ENCODE results near the gene KRT36. TPM values are rescaled to one million over a fixed set of nuclear protein-coding genes. Genes with fewer than 3 reads are reported as not detected.

KRT36 gene
- total RNA-seq, 2 experiments from 2014 or later, result not detected

DNA sequence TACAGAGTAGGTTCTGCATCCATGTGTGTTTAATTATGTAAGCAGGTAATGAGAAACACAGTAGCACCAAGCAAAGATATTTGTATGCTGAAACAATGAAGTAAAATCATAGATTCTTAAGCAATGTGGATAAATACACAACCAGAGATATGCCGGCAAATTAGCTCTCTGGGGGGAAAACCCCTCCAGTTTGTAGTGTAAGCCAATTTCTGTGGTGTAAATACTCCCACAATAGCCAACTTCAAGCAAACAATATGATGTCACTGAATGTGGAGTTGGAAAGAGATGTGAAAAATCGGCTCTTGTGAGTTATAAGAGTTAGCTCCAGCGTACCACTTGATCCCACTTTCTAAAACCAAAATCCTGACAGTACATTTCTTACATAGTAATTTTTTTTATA is 45.1 kb downstream of the KRT36 start:
- Mint-ChIP-seq H3K27me3 (peaks cover 27% of the 10 kb centered on the region), H3K36me3 (no peaks in the 10 kb centered on the region), H3K4me3 (no peak overlapping the region), H3K27ac (no peak overlapping the region), H3K4me1 (no peaks in the 10 kb centered on the region), H3K9me3 (ENCODE audit: low read depth) (no peaks in the 10 kb centered on the region)
- DNase-seq, result no peak
- CTCF ChIA-PET, result no interaction called here
- ATAC-seq, result no peak

DNA sequence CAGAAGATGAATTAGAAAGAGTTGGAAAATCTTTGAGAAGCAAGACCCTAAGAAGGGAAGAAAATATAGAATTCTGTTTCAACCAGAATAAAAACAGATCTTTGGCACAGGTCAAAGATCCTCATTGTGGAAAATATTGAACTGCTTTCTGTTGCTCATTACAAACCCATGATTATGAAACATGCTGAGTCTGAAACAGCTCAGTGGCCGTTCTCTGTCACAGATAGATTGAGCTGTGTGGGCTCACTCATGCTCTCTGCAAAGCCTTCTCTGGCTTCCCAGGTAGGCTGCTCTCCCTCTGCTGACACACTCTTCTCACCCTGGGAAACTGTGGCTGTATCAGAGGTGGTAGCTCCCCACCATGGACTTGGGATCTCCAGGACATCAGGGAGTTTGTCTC is 45.5 kb downstream of the KRT36 start:
- CTCF ChIA-PET, result no interaction called here
- Mint-ChIP-seq H3K27me3 (peaks cover 27% of the 10 kb centered on the region), H3K4me1 (no peaks in the 10 kb centered on the region), H3K9me3 (ENCODE audit: low read depth) (no peaks in the 10 kb centered on the region), H3K27ac (no peak overlapping the region), H3K4me3 (no peak overlapping the region), H3K36me3 (no peaks in the 10 kb centered on the region)
- DNase-seq, result no peak
- no peak for ATAC-seq

DNA sequence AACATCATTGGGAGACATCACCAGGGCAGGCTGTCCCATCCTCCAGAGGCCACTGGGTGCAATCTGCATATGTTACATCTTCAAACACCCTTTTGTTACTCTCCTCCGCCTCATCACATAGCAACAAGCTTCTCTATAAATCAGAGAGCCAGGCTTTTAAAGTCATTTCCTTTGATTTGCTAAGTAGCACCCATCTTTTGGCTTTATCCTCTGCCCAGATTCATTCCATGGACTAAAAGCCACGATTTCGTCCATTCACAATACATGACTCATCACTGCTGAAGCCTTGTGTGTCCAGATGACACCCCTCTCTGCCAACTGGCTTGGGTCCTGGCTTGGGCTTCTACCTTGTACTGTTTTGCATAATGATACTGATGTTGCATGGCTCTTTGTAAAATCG is 47.0 kb downstream of the KRT36 start:
- Mint-ChIP-seq H3K9me3 (ENCODE audit: low read depth) (no peaks in the 10 kb centered on the region), H3K36me3 (no peaks in the 10 kb centered on the region), H3K27me3 (peaks cover 27% of the 10 kb centered on the region), H3K4me1 (no peaks in the 10 kb centered on the region), H3K27ac (no peak overlapping the region), H3K4me3 (no peak overlapping the region)
- CTCF ChIA-PET, result no interaction called here
- ATAC-seq, result no peak
- DNase-seq, result no peak

DNA sequence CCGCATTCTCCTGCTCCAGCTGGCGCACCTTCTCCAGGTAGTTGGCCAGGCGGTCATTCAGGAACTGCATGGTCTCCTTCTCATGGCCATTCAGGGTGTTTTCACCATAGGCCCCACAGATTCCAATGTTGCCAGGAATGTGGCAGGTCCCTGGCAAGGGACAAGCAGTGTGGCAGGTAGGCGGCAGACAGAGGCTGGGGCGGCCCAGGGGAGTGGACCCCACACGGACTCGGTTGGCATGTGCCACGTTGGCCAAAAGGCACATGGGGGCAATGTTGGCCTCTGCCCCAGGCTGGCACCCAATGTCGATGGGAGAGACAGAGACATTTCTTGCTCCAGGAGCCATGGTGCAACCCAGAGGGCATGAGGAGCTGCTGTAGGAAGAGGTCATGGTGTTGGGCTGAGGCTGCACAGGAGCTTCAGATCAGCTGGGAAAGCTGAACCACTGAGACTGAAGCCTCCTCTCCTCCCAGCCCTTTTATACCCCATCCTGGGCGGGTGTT is 49.1 kb downstream of the KRT36 start, which contains the start of gene KRT38:
KRT38 (minus strand) TSS at position 453 of the 503 bp plus-strand sequence; CDS start at position 391, 62 bp downstream.
- no peaks in the 10 kb centered on the region for H3K4me1 Mint-ChIP-seq
- CTCF ChIA-PET, result no interaction called here
- ATAC-seq, result no peak

DNA sequence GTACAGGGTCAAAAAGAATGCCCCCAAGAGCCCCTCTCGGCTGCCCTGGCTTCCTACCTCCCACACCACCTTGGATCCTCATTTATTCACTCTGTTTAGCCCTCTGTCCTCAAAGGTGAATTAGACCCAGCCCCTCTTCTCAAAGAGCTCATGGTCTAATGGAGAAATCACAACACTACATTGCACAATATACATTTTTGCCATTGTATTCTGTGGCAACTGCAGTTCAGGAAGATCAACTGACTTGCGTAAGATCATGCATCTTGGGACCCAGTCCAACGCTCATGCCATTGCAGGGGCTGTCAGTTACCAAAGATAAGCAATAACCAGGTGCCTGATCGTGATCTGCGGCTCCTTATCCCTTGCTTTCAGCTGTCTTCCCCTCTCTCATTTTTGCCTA is 50.3 kb downstream of the KRT36 start:
- Mint-ChIP-seq H3K27me3 (peaks cover 24% of the 10 kb centered on the region), H3K27ac (no peak overlapping the region), H3K4me1 (no peaks in the 10 kb centered on the region), H3K4me3 (no peak overlapping the region), H3K36me3 (no peaks in the 10 kb centered on the region), H3K9me3 (ENCODE audit: low read depth) (no peaks in the 10 kb centered on the region)
- ATAC-seq (no peak), DNase-seq (no peak)
- CTCF ChIA-PET, result interaction anchor here (0.7 kb wide), 1 partner anchor 438 kb away, joined by 3 read pairs; no protein-coding TSS in a partner anchor

More for the DNA sequence above, 49.1 kb downstream of the KRT36 start, which contains the start of gene KRT38:
- no peaks in the 10 kb centered on the region for H3K36me3 Mint-ChIP-seq
- H3K27me3 Mint-ChIP-seq, result peaks cover 24% of the 10 kb centered on the region
- H3K9me3 Mint-ChIP-seq (ENCODE audit: low read depth), result no peaks in the 10 kb centered on the region
- H3K4me3 Mint-ChIP-seq, result no peak within 1 kb of the TSS
- no peak for DNase-seq
- no peak within 1 kb of the TSS for H3K27ac Mint-ChIP-seq

DNA sequence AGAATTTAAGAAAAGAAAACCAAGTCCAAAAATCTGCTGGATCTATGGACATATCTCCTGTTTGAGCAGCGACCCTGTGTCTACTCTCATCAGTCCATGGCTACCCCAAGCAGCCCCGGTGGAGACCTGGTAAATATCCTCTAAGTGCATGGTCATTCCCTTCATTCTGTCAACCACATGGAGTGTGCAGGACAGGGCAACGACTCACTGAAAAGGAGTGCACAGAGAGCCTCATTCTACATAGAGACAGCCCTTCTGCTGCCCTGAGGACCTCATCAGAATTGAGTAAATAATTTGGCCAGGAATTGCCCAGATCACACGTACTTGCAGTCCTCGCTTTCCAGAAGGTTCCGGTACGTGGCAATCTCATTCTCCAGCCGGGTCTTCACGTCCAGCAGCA is 51.9 kb downstream of the KRT36 start:
- peaks cover 16% of the 10 kb centered on the region for H3K27me3 Mint-ChIP-seq
- no peak overlapping the region for H3K4me3 Mint-ChIP-seq
- DNase-seq, result no peak
- H3K9me3 Mint-ChIP-seq (ENCODE audit: low read depth), result no peaks in the 10 kb centered on the region
- H3K4me1 Mint-ChIP-seq, result no peaks in the 10 kb centered on the region
- CTCF ChIA-PET, result no interaction called here
- ATAC-seq, result no peak
- H3K27ac Mint-ChIP-seq, result no peak overlapping the region
- H3K36me3 Mint-ChIP-seq, result no peaks in the 10 kb centered on the region

DNA sequence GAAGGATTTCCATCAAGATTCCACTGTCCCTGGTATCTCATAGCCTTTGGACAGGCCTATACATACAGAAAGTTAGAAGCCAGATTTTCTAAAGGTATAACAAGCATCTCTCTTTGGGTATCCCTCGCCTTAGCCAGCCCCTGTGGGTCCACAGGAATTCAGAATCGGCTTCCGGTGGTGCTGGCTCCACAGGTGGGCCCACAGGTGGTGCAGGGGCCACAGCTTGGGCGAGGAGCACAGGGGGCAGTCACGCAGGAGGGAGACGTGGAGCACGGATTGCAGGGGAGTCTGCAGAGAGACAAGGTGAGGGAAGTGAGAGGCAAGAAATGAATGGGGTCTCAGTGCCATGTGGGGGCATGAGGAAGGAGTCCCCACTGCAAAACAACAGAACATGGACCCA is 52.5 kb downstream of the KRT36 start:
- Mint-ChIP-seq H3K27ac (no peak overlapping the region), H3K4me1 (no peaks in the 10 kb centered on the region), H3K4me3 (no peak overlapping the region), H3K9me3 (ENCODE audit: low read depth) (no peaks in the 10 kb centered on the region), H3K27me3 (peaks cover 13% of the 10 kb centered on the region), H3K36me3 (no peaks in the 10 kb centered on the region)
- CTCF ChIA-PET, result no interaction called here
- ATAC-seq (no peak), DNase-seq (no peak)

Small RNA genes within 50 kb of the gene (microRNA-seq; reads per million reads assigned to microRNA genes)
- gene MIR6510, result not detected

Other genes starting within 250 kb of the KRT36 start
- gene KRTAP9-4, start 240.2 kb downstream of the KRT36 start, total RNA-seq, result not detected
- not detected for gene KRTAP9-9, start 234.5 kb downstream of the KRT36 start, total RNA-seq
- gene KRTAP9-6, start 224.5 kb downstream of the KRT36 start, total RNA-seq, result not detected
- gene KRTAP9-7, start 214.2 kb downstream of the KRT36 start, total RNA-seq, result not detected
- not detected for gene KRTAP29-1, start 187.1 kb downstream of the KRT36 start, total RNA-seq
- not detected for gene KRTAP16-1, start 180.6 kb downstream of the KRT36 start, total RNA-seq
- not detected for gene KRTAP17-1, start 174.2 kb downstream of the KRT36 start, total RNA-seq
- gene KRT33A, start 139.1 kb downstream of the KRT36 start, total RNA-seq, result not detected
- gene KRT33B, start 120.1 kb downstream of the KRT36 start, total RNA-seq, result not detected
- not detected for gene KRT34, start 107.6 kb downstream of the KRT36 start, total RNA-seq
- not detected for gene KRT31, start 92.3 kb downstream of the KRT36 start, total RNA-seq
- gene KRT37, start 65.3 kb downstream of the KRT36 start, total RNA-seq, result not detected
- not detected for gene KRT38, start 48.9 kb downstream of the KRT36 start, total RNA-seq
- not detected for gene KRT32, start 22.5 kb downstream of the KRT36 start, total RNA-seq
- not detected for gene KRT35, start 8.8 kb downstream of the KRT36 start, total RNA-seq
- gene KRT13, start 15.7 kb upstream of the KRT36 start, total RNA-seq, result not detected
- not detected for gene KRT15, start 29.0 kb upstream of the KRT36 start, total RNA-seq
- gene KRT19, start 38.4 kb upstream of the KRT36 start, total RNA-seq, result not detected
- not detected for gene KRT9, start 82.1 kb upstream of the KRT36 start, total RNA-seq
- gene KRT14, start 97.0 kb upstream of the KRT36 start, total RNA-seq, result not detected
- not detected for gene KRT16, start 122.9 kb upstream of the KRT36 start, total RNA-seq
- under 1 TPM in 1 of 2 experiments, not detected in 1; 0.80 TPM for gene KRT17, start 134.7 kb upstream of the KRT36 start, total RNA-seq
- gene EIF1, start 199.0 kb upstream of the KRT36 start, total RNA-seq, result 100 to 1,000 TPM; 593 to 900 TPM
- gene GAST, start 222.4 kb upstream of the KRT36 start, total RNA-seq, result not detected
- gene HAP1, start 244.7 kb upstream of the KRT36 start, total RNA-seq, result under 1 TPM; 0.15 to 0.19 TPM

Measured in activated CD8-positive, alpha-beta memory T cell treated with anti-CD3 and anti-CD28 coated beads, Interleukin-2, amount 10 ng/mL, durations not matched to agents 7 days and 5 days (primary cell).